Activated CD8-positive, alpha-beta memory T cell treated with anti-CD3 and anti-CD28 coated beads, Interleukin-2, amount 50 U/mL, for 1 hour (primary cell): ENCODE data around the gene ERBB4.
"Not testable (repeated sequence)": the region's sequence is repeated elsewhere in the genome, so short reads cannot be mapped to it uniquely, and the experiment has no call there.

Experiments
- DNase-seq: peaks from one replicate; pipeline ENCODE4 v3.0.0-alpha.2; 2020; ENCODE audit errors: extremely low read depth

The ERBB4 gene

DNA sequence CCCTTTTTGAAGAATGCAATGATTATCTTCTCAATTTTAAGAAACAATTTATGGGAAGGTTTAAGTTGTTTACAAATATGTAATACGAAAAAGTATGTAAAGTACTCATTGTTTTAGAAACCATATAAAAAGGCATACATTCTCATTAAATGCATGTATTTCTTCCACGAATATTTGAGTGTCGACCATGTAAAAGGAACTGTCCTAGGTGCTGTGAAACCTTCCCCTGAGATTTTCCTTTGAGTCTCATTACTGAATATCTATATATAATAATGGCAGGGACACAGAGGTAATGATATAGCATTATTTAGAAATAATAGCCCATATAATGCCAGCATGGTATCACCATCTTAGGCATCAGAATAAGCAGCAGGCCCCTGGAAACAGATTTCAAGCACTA is 239.3 kb downstream of the ERBB4 start:
- no peak for DNase-seq

DNA sequence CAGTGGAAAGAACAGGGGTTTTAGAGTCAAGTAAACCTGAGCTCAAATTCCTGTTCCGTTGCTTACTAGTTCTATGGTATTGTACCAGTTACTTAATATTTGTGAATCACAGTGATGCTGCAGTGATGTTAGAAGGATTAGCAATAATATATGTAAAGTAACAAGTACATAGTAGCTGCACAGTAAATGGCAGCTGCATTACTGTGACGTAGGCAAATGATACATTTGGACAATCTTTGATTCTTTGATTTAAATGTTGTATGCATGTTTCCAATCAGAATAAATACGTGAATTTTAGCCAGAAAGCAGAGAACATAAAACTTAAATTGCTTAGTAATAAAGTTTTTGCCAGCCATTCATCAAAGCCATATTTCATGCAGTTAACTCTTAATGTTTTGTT is 243.0 kb downstream of the ERBB4 start:
- DNase-seq = no peak

DNA sequence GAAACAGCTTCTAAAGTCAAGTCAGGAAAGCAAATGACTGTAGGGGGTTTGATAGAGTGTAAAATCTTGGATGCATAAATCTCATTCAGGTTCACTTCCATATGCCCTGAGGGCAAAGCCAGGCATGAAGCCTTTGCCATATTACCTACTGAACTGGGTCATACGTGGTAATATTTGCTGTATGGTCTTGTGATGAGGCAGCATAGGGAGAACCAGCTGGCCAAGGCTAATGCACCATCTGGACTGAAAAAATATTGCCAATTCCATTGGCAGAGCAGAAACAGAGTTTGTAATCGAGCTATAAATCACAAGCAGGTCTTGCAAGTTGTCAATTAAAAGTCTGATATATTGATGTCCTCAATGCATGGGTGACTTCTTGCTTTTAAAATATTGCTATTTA is 243.8 kb downstream of the ERBB4 start:
- DNase-seq = no peak

DNA sequence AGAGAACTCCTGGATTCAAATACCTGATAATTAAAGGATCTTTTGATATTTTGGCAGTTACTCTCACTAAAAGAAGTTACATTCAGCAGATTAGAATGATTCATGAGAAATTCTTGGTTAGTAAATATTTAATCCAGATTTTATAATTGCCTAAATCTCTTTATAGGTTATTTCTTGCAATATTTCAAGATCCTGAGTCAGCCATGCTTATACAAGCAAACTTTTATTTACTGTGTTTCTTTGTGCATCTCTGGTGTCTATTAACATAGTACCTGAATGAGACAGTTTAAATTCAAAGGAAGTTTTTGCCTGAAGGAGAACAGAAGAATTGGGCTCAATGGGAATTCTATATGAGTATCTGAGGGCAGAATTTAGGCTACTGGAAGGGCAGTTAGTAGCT is 249.3 kb downstream of the ERBB4 start:
- no peak for DNase-seq

DNA sequence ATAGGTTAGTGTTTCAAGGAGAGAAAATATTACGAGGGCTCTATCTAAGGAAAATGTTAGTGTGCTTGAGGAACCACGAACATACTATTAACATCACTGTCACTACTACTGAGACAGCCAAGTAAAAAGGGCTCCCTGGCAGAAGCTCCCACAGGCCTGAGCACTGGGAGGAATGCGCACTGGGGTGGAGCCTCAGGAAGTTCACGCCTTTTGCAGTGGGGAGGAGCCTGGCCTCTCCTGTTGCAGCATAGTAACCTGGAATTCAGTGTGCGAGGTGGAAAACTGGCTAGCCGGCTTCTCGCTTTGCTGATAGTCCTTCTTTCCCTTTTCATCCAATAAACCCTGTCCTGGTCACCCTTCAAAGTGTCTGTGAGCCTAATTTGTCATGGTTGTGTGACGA is 250.3 kb downstream of the ERBB4 start:
- no peak for DNase-seq

- DNase-seq = no peak
Observed at GRCh38 chr2:212284166-212284565, 254.4 kb downstream of the ERBB4 start.

DNA sequence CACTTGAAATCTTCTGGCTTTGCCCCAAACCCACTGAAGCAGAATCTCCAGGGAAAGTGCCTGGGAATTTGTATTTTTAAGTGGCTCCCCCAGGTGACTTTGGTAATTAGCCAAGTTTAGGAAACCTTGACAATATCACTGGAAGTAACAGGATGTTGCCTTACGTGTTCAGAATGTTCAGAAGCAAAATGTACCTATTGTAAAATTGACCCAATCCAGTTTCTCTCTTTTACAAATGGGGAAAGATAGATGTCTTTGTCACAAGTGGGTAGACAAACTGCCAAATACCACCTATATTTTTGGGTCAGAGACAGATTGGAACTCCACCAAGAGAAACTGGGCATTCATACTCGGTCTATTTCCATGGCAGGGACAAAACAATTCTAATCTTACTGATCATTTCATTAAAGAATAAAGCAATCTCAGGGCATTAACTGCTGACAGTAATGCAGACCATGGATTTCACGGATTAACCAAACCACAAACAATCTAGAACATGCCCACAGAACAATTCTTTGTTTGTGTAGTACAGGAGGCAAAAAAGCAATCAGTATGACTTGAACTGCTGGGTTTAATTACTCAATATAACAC is 255.8 kb downstream of the ERBB4 start:
- DNase-seq = no peak

DNA sequence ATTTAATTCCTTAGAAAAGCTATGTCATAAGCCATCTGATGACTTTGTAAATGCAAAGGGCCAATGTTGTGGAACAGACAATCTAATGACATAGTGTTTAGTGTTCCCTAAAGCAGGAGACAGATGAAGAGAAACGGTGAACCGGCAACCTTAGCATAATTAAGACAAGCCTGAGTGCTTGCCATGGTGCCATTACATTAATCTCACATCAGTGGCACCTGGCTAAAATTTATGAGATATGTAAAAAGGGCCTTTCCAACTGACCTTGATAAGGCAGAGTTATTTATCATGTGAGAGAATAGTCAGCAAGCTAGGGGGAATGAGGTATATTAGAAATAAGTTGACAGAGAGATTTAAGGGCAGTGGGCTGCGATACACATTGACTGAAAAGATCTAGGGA is 261.8 kb downstream of the ERBB4 start:
- DNase-seq = no peak

- no peak for DNase-seq
Observed at GRCh38 chr2:212274215-212274614, 264.4 kb downstream of the ERBB4 start.

- DNase-seq = no peak
Observed at GRCh38 chr2:212271583-212271982, 267.0 kb downstream of the ERBB4 start.

DNA sequence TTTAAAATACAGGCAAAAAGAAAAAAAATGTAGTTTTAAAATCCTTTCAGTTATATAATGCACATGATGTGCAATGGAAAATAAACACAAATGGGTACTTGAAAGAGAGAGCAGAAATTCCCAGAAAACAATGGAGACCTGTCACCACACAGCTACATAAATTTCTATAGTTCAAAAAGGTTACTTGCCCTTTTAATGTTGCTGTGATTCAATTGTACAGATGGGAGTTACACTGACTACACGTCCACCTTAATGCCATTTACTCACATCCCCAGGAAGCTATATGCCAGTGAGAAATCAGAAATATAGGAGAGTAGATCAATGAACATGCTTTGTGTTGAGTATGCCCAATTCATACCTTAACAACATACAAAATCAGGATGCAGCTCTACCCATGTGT is 269.6 kb downstream of the ERBB4 start:
- DNase-seq = no peak

DNA sequence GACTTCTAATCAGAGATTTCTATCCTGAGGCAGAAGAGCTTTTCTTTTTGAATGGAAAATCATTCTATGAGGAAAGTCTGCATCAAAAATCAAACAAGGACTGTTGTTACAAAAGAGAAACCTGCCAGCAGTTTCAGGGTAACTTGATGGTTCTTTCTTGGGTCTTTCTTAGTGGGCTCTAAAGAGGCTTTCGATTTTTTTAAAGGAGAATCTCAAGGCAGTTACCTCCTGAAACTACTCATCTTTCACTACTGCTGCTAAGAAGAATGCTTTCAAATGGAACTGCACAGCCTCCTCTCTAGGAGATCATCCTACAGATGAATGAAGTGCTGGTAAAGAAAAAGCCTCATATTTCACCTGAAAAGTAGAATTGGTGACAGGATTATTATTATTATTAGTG is 272.3 kb downstream of the ERBB4 start:
- DNase-seq = no peak

DNA sequence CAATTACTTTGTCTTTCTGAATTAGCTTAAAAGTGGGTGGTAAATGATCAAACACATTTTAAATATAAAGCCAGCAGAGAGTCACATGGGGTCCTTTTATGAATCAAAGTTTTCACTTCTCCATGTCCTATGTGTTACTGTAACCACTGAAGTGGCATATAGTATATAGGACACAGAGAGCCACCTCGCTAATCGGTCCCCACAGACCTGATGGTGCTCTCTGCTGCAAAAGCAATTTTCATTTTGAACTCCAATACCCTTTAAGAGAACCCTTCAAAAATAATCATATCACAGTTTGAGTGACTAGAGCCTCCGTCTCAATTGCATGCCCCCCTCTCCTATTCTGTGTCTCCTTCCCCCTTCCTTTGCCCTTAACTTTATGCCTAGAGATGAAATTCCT is 272.8 kb downstream of the ERBB4 start:
- no peak for DNase-seq

- DNase-seq = no peak
Observed at GRCh38 chr2:212264187-212264586, 274.4 kb downstream of the ERBB4 start.

DNA sequence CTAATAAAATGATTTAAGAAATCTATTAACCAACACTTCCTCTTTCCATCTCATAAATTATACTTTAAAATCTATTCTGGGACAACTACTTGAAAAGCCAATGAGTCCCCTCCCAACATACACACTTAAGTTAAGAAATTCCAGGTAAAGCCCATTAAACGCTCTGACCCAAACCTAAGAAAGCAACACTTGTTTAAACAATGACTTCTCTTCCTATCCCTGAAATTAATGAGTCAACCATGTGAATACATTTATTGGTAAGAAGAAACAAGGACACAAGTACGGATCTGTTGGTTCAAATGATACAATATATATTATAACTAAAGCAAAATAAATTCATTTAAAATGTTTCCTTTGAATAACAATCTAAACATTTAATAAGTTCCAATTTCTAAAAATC is 279.4 kb downstream of the ERBB4 start:
- DNase-seq = no peak

- DNase-seq = no peak
Observed at GRCh38 chr2:212254339-212254738, 284.3 kb downstream of the ERBB4 start.

DNA sequence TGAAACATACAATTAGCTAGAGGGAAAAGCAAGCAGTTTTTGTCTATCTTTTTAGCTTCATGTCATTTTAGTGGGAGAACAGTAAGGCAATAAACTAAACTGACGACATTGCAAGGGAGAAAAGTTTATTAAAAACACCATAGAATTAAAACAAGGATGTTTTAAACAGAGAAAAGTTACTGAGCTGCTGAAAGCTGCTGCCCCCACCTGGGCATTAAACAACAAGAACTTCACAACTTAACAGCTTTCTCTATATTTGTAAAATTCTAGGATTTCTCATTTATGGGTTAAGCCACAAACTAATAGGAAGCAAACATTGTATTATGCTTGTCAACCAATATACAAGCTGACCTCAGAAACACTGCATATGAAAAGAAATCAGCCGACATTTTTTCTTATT is 289.2 kb downstream of the ERBB4 start:
- no peak for DNase-seq

DNA sequence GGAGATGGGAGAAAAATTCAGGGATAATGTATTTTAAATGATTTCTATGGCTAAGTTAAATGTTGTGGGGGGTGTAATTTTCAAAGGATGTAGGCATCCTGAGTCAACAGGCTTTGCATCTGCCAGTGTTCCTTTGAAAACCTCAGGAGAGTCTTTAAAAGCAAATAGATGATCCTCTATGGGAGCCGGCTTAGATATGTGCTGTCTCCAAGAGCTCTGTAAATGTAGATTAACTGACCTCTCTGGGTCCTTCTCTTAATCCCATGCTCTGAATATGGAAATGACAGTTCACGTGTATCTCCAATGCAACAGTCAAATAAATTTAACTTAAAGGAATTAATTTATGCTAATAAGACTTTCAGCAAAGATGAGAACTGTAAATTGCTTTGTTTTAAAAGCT is 292.7 kb downstream of the ERBB4 start:
- DNase-seq = no peak

DNA sequence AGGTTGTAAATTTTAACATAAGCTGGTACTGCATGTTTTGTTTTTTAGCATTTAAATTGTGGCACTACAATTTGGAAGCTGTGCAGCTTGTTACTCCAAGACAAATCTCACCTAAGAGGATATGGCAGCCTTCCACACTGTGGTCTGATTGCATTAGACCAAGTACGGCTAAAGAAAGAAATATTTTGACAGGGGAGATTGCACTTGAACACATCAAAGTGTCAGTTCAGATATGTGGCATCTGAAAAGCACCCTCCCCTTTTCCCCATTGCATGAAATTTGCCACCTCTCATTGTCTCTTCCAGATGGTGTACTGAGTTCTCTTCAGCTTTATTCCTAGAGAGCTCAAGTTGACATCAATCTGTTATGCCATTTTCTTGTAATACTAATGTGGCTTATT is 295.9 kb downstream of the ERBB4 start:
- no peak for DNase-seq

DNA sequence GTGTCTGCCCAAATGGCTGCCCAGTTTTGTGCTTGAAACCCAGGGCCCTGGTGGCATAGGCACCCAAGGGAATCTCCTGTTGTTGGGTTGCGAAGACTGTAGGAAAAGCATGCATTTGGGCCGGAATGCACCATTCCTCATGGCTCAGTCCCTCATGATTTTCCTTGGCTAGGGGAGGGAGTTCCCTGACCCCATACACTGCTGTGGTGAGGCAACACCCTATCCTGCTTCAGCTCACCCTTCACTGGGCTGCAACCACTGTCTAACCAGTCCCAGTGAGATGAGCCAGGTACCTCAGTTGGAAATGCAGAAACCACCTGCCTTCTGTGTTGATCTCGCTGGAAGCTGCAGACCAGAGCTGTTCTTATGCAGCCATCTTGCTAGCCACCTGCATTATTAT is 300.4 kb downstream of the ERBB4 start:
- DNase-seq = not testable (repeated sequence)

DNA sequence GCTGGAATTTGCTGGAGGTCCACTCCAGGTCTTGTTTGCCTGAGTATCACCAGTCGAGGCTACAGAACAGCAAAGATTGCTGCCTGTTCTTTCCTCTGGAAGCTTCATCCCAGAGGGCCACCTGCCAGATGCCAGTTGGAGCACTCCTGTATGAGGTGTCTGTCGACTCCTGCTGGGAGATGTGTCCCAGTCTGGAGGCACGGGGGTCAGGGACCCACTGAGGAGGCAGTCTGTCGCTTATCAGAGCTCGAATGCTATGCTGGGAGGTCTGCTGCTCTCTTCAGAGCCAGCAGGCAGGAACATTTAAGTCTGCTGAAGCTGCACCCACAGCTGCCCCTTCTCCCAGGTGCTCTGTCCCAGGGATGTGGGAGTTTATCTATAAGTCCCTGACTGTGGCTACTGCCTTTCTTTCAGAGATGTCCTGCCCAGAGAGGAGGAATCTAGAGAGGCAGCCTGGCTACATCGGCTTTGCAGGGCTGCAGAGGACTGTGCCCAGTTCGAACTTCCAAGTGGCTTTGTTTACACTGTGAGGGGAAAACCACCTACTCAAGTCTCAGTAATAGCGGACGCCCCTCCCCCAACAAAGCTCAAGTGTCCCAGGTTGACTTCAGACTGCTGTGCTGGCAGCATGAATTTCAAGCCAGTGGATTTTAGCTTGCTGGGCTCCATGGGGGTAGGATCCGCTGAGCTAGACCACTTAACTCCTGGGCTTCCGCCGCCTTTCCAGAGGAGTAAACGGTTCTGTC is 301.1 kb downstream of the ERBB4 start:
- DNase-seq = no peak

DNA sequence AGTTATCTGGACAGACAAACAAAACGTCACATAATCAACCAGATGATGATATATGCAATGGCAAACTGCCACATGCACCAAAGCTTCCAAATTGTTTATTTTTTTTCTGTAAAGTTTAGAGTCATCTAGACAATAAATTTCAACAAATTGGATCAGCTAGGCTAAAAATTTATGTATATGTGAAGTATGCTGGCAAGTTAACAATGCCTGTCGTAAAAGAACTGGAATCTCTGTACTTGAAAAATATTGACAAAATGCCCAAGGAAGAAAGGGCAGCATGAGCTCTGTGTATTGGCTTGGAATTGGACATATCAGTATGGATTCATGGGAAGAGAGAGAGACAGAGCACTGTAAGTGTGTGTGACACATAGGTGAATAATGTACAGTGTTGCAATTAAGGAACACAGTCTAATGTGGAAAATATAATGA is 309.8 kb downstream of the ERBB4 start:
- no peak for DNase-seq

- DNase-seq = no peak
Observed at GRCh38 chr2:212227755-212228154, 310.8 kb downstream of the ERBB4 start.

DNA sequence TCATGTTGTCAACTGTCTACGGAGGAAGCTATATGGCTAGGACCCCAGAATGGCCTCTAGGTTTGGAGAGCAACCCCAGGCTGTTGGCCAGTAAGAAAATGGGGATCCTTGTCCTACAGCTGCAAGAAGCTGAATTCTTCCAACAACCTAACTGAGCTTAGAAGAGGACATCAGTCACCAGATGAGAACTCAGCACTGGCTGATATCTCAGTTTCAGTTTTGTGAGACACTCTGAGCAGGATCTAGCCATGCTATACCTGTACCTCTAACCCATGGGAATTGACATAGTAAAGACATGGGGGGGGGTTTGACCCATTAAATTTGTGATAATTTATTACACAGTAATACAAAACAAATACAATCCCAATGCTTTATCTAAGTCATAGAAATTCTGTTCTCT is 312.5 kb downstream of the ERBB4 start:
- DNase-seq = no peak
